Gastrocnemius medialis (tissue), 4 donors: ENCODE measurements around the gene MAPKAP1.

ENCODE experiments used
- CTCF ChIP-seq, 5 experiments: fragments of 450-650 bp in 3 of 5; fragments of 200-600 bp in 2 of 5; sonication (generic) in 2 of 5; IDR thresholded peaks in 4 of 5; conservative IDR thresholded peaks in 1 of 5; 1 replicate in 4 of 5; 2 replicates in 1 of 5; pipeline ENCODE4 v1.5.1; 2016 to 2019; ENCODE audit warnings: antibody characterized with exemption in 5 of 5, mild to moderate bottlenecking in 3 of 5, moderate library complexity in 3 of 5
- POLR2A ChIP-seq, 2 donors: fragments of 450-650 bp; IDR thresholded peaks; one replicate each; pipeline ENCODE4 v1.6.1; 2017; ENCODE audit warnings: antibody characterized with exemption in 2 of 2, mild to moderate bottlenecking in 2 of 2, moderate library complexity in 2 of 2

GRCh38 chr9:125672876-125673275 lies 34.1 kb downstream of the MAPKAP1 start:
- TF ChIP-seq CTCF (IDR thresholded peaks at IDR 0.05 in 4 of 5, conservative IDR thresholded peaks at IDR 0.05 in 1 of 5) (no peak), POLR2A (IDR thresholded peaks at IDR 0.05) (no peak)
